ENCODE measurements around the gene EWSR1.

Gene EWSR1

DNA sequence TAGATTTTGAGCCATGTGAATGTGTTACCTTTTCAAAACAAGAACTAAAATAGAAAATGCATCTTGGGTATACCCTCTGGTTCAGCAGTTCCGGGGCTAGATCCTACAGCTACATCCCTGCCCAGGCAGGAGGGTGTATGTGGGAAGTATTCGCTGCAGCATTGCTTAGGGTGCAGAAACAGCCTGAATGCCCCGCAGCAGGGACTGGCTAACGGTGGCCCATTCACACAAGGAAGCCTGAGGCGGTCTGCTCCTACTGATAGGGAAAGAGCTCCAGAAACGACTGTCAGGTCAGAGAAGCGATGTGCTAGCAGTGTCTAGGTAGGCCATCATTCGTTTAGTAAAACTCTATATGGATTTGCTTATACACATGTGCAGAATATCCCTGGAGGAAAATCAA is 57.3 kb downstream of the EWSR1 start:
- no peak for DNase-seq

- no peak for DNase-seq
Observed at GRCh38 chr22:29325785-29326315, 57.8 kb downstream of the EWSR1 start.

DNA sequence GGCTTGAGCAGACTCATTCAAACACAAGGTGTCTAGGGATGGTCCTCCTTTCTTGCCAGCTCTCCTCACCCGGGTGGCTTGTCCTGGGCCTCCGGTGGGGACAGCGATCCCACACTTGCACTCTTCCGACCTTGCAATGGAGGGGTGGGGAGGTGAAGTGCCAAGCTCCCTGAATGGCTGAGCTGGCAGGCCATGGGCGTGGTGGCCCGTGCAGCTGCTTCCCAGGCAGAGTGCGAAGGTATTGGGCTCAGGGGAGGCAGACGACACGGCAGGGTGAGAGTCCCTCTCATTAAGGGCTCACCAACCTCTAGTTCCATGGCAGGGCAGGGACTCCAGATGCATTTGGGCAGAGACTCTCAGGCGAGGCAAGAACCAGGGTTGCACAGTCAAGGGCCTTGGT is 58.4 kb downstream of the EWSR1 start:
- DNase-seq: no peak

- no peak for DNase-seq
Observed at GRCh38 chr22:29327089-29327764, 59.2 kb downstream of the EWSR1 start.

DNA sequence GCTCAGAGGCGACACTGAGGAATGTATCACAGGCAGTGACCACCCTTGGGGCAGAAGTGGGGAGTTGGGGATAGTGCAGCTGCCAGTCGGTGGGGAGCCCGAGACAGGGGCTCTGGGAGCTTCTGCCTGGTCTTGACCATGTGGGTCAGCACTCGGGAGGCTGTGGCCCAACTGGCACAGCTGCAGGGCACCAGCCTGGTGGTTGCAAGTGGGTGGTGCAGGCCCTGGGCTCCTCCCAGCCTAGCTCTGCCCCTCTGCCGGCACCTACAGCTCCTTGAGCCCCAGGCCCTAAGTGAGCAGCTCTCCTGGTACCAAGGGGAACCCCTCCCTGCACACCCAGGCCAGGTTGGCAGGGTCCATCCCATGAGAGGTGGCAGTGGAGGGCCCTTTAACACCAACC is 60.0 kb downstream of the EWSR1 start:
- DNase-seq: no peak

DNA sequence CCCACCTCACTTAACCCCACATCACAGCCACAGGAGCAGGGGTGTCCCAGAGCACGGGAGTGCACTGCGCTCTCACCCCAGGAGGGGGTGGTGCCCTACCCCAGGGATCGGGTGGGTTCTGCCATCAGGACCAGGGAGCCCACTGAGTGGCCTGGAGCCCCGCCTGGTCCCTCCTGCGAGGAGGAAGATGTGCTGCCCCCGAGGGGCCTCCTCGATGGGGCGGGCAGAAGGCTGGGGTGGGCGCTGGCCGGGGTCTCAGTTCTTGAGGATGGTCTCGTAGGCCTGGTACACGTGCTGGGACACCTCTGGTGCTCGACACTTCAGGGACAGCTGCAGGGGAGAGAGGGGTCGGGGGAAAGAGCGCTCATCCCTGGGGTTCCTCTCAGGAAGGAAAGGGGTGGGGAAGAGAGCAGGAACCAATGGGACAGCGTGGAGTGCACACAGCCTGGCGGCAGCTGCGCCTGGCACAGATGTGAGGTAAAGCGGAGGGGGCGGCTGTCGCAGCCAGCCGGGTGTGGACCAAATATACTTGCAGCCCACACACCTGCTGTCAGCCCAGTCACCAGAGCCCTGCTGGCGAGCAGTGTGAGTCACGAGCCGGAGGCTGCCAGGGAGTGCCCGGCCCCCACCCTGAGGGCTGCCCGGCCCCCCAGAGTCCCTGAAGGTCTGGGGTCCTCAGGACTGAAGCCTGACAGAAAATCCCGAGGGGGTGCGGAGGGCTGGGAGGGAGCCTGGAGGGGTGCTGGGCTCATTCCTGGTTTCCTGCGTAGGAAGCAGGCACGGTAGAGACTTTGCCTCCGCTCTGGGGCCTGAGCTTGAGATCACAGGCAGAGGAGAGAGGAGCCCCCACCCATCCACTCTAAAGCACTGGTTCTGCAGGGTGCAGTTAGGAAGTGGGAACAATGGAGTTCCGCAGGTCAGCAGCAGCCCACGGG is 60.8 kb downstream of the EWSR1 start:
- DNase-seq: no peak

DNA sequence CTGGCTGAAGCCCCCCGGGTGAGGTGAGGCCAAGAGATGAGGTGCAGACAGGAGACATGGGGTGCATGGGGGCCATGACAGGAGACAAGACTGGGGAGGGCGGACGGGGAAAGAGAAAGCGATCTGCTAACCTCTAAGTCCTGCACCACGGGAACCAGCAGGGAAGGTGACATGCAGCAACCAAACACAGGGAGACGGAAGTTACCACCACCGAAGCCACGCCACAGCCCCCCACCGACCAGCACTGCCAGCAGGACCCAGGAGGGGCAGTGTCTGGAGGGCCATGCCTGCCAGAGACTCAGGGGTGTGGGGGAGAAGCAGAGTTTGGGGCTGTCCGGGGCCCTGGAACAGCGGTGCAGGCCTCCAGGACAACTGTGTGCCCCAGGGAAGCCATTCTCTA is 61.5 kb downstream of the EWSR1 start:
- no peak for DNase-seq

- DNase-seq: no peak
Observed at GRCh38 chr22:29330291-29330690, 62.2 kb downstream of the EWSR1 start.

- no peak for DNase-seq
Observed at GRCh38 chr22:29330753-29331152, 62.7 kb downstream of the EWSR1 start.

GRCh38 chr22:29331213-29331612 is 63.1 kb downstream of the EWSR1 start:
- DNase-seq: no peak

DNA sequence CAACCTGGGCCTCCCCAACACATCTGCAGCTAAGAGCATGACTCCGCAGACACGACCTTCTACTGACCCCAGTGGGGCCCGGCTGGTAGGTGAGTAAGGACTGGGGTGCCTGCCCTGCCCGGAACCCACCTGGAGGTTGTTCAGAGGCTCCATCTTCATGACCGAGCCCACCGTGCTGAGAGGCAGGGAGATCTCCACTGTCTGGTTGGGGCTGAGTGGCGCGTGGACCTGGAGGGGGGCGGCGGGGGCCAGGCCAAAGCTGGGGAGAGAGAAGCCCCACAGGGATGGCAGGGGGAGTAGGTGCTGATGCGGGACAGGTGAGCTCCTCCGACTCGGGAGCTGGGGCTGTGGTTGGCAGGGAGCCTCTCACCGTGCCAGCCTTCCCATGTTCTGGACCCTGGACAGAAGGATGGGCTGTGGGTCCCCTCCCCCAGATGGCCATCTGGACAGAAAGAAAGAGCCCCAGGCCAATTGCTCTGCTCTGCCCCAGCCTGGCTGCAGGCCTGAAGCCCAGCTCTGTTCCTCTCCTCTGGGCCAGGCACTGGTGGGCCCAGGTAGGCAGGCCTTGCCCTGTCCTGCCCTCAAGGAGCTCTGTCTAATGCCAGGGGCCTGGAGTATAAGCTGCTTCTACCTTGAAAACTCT is 63.7 kb downstream of the EWSR1 start:
- DNase-seq: no peak

GRCh38 chr22:29332886-29333496 is 64.9 kb downstream of the EWSR1 start:
- DNase-seq: no peak

- no peak for DNase-seq
Observed at GRCh38 chr22:29334148-29334547, 66.1 kb downstream of the EWSR1 start.

DNA sequence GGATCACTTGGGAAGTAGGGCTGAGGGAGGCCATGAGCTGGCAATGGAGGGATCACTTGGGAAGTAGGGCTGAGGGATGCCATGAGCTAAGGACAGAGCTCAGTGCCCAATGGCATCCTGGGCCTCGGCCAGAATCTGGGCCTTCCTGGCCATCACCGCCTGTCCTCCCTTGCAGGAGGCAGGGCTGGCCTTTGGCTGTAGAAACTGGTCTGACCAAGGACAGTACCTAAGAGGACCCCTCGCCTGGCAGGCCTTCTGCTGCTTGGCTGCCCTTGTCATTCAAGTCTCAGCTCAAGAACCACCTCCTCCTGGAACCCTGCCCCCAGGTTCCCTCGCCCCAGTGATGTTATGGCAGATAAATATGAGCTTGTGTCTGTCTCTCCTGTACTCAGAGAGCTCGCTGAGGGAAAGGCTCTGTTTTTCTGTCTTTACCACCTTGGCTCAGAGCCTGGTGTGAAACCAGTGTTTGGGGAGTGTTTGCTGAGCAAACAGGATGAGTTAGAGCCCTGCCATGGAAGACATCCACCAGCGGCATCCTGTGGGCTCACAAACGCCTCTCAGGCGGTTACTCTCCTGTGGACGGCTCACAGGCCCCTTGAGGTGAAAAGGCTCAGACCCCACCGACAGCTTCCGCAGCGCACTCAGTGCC is 66.8 kb downstream of the EWSR1 start:
- DNase-seq: no peak

DNA sequence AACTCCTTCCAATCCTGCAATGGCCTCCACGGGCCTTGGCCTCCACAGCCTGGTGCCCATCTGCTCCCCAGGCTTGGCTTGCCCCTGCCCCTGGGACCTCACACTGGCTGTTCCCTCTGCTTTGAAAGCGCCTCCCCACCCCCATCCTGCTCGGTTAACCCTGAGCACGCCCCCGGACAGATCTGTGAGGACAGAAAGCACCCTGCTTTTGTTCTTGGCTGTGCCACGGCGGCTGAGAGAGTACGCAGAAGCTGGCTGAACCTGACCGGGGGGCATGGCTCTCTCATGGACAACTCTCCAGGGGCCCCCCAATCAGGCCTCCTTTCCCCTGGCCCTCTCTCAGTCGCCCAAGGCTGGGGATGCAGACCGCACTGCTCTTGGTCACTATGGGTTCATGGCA is 67.6 kb downstream of the EWSR1 start:
- no peak for DNase-seq

DNA sequence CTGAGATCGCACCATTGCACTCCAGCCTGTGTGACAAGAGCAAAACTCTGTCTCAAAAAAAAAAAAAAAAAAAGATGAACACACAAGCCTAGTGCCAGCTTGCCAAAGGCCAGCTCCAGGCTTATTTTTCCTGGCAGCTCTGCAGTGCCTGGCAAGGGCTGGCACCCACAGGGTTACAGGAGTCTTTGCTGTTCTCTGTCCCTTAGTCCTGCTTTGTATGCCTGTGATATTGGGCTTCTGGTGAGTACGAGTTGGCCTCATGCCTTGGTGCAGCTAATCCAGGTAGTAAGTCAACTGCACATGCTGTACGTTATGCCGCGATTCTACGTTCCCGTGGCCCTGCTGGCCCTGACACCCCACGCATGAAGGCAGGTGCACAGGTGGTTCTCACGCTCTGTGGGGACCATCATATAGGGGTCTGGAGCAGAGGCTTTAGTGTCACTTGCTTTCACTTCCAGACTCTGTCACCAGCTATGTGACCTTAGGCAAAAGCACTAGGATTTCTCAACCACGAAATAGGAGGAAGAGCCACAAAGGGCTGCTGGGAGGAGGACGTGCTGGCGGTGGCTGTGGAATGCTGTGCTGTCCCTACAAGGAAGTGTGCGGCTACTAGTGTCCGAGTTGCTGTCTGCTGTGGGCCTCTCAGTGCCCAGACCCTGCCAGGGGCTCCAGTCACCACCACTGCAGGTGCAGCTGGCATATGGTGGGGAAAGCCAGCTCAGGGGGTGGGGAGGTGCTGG is 68.9 kb downstream of the EWSR1 start:
- no peak for DNase-seq

DNA sequence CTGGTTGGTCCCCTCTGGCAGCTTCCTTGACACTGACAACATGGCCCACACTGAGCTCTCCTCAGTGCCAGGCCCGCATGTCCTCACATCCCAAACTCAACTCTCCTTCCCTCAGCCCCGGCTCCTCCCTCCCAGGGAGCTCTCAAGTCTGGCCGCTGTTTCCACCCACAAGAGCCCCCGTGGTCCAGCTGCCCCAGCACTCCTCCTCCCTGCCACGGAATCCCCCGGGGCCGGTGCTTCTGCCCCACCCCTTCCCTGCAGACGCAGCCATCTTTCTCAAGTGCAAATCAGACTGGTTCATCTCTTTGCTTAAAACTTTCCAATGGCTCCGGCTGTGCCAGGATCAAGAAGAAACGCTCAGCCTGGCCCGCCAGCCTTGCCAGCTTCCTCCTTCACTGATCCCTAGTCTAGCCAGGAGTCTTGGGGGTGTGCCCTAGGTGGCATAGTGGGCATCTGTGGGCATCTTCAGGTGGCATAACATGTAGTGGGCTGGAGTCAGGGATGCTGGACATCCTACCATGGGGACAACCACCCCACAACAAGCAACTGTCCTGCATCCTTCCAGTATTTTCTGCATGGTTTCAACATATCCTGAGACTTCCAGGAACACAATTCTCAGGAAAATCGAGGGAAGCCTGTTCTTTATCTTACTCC is 69.7 kb downstream of the EWSR1 start:
- DNase-seq: no peak

- DNase-seq: no peak
Observed at GRCh38 chr22:29338398-29338797, 70.3 kb downstream of the EWSR1 start.

GRCh38 chr22:29339381-29340235 is 71.5 kb downstream of the EWSR1 start:
- DNase-seq: no peak

DNA sequence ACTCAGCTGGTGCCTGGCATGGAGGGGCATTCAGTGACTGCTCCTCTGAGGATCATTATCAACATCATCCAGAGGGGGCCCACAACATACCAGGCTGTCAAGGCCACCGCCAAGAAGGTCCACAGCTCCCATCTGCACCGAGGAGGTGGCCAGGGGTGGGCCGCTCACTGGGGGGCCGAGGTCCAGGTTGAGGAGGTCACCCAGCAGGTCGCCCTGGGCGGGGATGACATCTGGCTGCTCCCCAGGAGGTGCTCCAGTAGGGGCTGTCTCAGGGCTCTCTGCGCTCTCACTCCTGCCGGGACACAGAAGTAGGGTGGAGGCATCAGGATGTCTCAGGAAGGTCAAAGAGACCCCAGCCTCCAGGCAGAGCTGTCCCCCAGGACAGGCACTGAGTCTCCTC is 72.5 kb downstream of the EWSR1 start:
- DNase-seq: no peak

Measured in 8988T (cell line).